ENCODE data around the gene ADAM12.

DNA sequence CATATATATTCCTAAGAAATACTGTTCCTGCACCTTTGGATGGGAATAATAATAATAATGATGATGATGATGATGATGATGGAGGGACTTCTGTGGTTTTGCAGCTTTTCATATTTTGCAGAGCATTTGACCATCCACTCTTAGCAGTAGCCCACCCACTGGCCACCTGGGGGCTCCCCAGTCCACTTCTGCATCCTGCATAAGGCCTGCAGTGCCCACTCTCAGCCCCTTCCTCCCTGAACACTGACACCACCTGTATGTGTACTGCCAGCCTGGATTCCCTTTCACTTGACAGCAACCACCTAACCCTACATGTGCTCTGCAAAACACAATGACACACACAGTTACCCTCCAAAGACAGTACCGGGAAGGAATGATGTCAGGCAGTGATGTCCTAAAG is 131.4 kb downstream of the ADAM12 start:
- TF ChIP-seq TOX (CRISPR knock-in tag; IDR thresholded peaks at IDR 0.05; ENCODE audit: borderline replicate concordance) (no peak), RARB (CRISPR knock-in tag; IDR thresholded peaks at IDR 0.05) (no peak), PATZ1 (CRISPR knock-in tag; IDR thresholded peaks at IDR 0.05; ENCODE audit: borderline replicate concordance) (no peak), ZFP3 (CRISPR knock-in tag; IDR thresholded peaks at IDR 0.05) (no peak), CREB5 (CRISPR knock-in tag; IDR thresholded peaks at IDR 0.05; ENCODE audit: low read depth) (no peak), TCF4 (CRISPR knock-in tag; IDR thresholded peaks at IDR 0.05; ENCODE audit: borderline replicate concordance) (no peak), ZNF565 (CRISPR knock-in tag; conservative IDR thresholded peaks at IDR 0.05; ENCODE audit: low read depth) (no peak), ZFP30 (CRISPR knock-in tag; IDR thresholded peaks at IDR 0.05) (no peak), ZNF8 (CRISPR knock-in tag; IDR thresholded peaks at IDR 0.05) (no peak), ZC3H10 (CRISPR knock-in tag; IDR thresholded peaks at IDR 0.05) (no peak)
- TF ChIP-seq, protein P1, sequence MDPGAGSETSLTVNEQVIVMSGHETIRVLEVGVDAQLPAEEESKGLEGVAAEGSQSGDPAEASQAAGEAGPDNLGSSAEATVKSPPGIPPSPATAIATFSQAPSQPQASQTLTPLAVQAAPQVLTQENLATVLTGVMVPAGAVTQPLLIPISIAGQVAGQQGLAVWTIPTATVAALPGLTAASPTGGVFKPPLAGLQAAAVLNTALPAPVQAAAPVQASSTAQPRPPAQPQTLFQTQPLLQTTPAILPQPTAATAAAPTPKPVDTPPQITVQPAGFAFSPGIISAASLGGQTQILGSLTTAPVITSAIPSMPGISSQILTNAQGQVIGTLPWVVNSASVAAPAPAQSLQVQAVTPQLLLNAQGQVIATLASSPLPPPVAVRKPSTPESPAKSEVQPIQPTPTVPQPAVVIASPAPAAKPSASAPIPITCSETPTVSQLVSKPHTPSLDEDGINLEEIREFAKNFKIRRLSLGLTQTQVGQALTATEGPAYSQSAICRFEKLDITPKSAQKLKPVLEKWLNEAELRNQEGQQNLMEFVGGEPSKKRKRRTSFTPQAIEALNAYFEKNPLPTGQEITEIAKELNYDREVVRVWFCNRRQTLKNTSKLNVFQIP (CRISPR knock-in tag; IDR thresholded peaks at IDR 0.05; ENCODE audit: borderline replicate concordance, low read depth), result no peak
